Measurements from ENCODE around the gene SSC4D.
"Not testable (repeated sequence)": the region's sequence is repeated elsewhere in the genome, so short reads cannot be mapped to it uniquely, and the experiment has no call there.

Gene SSC4D

GRCh38 chr7:76392531-76393115, 16.9 kb downstream of the SSC4D start:
- H3K4me1 ChIP-seq (ENCODE audit: control insufficient read depth in 2 of 2, insufficient read depth in 1 of 2, low read depth in 1 of 2, low read length in 2 of 2), result peaks cover 14 to 17% of the 10 kb centered on the region in 2 donors
- H3K23ac ChIP-seq (ENCODE audit: low read depth, low read length, poor library complexity), result peak overlapping the region; percentile 100
- H3K18ac ChIP-seq (ENCODE audit: low read length), result peak overlapping the region; percentile 20
- WGBS, 2 donors (ENCODE audit: extremely low coverage in 2 of 2, insufficient read length in 2 of 2, insufficient replicate concordance in 1 of 2), result no CpG with 5 or more reads among the region's 12 CpGs
- no peak overlapping the region for H3K14ac ChIP-seq (ENCODE audit: low read length)
- H4K8ac ChIP-seq (ENCODE audit: low read depth, low read length), result no peak overlapping the region
- peak overlapping the region; percentile 100 for H2AFZ ChIP-seq (ENCODE audit: low read length)
- no peak overlapping the region for H2BK120ac ChIP-seq (ENCODE audit: low read depth, low read length)
- peak overlapping the region; percentile 75 to 96 for H3K4me3 ChIP-seq (ENCODE audit: low read length in 2 of 2)
- no peak overlapping the region for H4K91ac ChIP-seq (ENCODE audit: low read depth, low read length, poor library complexity)
- H3K9me3 ChIP-seq (replicated peaks in 1 of 2; ENCODE audit: control insufficient read depth in 2 of 2, insufficient read depth in 1 of 2, low read depth in 1 of 2, low read length in 2 of 2), result no peaks in the 10 kb centered on the region
- H3K79me1 ChIP-seq (ENCODE audit: low read depth, low read length), result no peaks in the 10 kb centered on the region
- no peak overlapping the region for H2BK12ac ChIP-seq (ENCODE audit: low read length)
- no peaks in the 10 kb centered on the region for H3K27me3 ChIP-seq (ENCODE audit: control insufficient read depth in 3 of 3, insufficient read depth in 3 of 3, low read depth in 1 of 3, low read length in 3 of 3)
- H2BK5ac ChIP-seq (ENCODE audit: low read length), result no peak overlapping the region
- H3K4ac ChIP-seq (ENCODE audit: low read length), result no peak overlapping the region
- H2BK15ac ChIP-seq (ENCODE audit: low read length), result no peak overlapping the region
- H3K27ac ChIP-seq (replicated peaks; ENCODE audit: low read length), result no peak overlapping the region
- DNase-seq (ENCODE audit: low spot score), result no peak
- H3K36me3 ChIP-seq (replicated peaks in 1 of 2; ENCODE audit: control insufficient read depth in 2 of 2, insufficient read depth in 2 of 2, low read length in 2 of 2), result no peaks in the 10 kb centered on the region
- peak overlapping the region; percentile 85 for H3K4me2 ChIP-seq (ENCODE audit: insufficient read depth, low read length, poor library complexity, severe bottlenecking)
- no peak overlapping the region for H3K9ac ChIP-seq (ENCODE audit: low read depth, low read length, poor library complexity)
- no peak overlapping the region for H2AK5ac ChIP-seq (ENCODE audit: low read depth, low read length)

- H2BK15ac ChIP-seq (ENCODE audit: low read length), result no peak overlapping the region
- peak overlapping the region; percentile 2 for H2BK12ac ChIP-seq (ENCODE audit: low read length)
- H3K4me3 ChIP-seq (ENCODE audit: low read length in 2 of 2), result no peak overlapping the region
- peak overlapping the region; percentile 73 for H2AK5ac ChIP-seq (ENCODE audit: low read depth, low read length)
- no peak overlapping the region for H4K8ac ChIP-seq (ENCODE audit: low read depth, low read length)
- H3K27me3 ChIP-seq (ENCODE audit: control insufficient read depth in 3 of 3, insufficient read depth in 3 of 3, low read depth in 1 of 3, low read length in 3 of 3), result no peaks in the 10 kb centered on the region
- no peak overlapping the region for H2BK120ac ChIP-seq (ENCODE audit: low read depth, low read length)
- H3K9me3 ChIP-seq (replicated peaks in 1 of 2; ENCODE audit: control insufficient read depth in 2 of 2, insufficient read depth in 1 of 2, low read depth in 1 of 2, low read length in 2 of 2), result no peaks in the 10 kb centered on the region
- no peak for DNase-seq (ENCODE audit: low spot score)
- no peak overlapping the region for H3K23ac ChIP-seq (ENCODE audit: low read depth, low read length, poor library complexity)
- no peak overlapping the region for H3K27ac ChIP-seq (replicated peaks; ENCODE audit: low read length)
- no peak overlapping the region for H2BK5ac ChIP-seq (ENCODE audit: low read length)
- peaks cover 12 to 13% of the 10 kb centered on the region in 2 donors for H3K4me1 ChIP-seq (ENCODE audit: control insufficient read depth in 2 of 2, insufficient read depth in 1 of 2, low read depth in 1 of 2, low read length in 2 of 2)
- H3K18ac ChIP-seq (ENCODE audit: low read length), result no peak overlapping the region
- no peak overlapping the region for H4K91ac ChIP-seq (ENCODE audit: low read depth, low read length, poor library complexity)
- no peak overlapping the region for H3K9ac ChIP-seq (ENCODE audit: low read depth, low read length, poor library complexity)
- no peaks in the 10 kb centered on the region for H3K36me3 ChIP-seq (replicated peaks in 1 of 2; ENCODE audit: control insufficient read depth in 2 of 2, insufficient read depth in 2 of 2, low read length in 2 of 2)
- no CpG with 5 or more reads among the region's 13 CpGs for WGBS, 2 donors (ENCODE audit: extremely low coverage in 2 of 2, insufficient read length in 2 of 2, insufficient replicate concordance in 1 of 2)
- H3K4me2 ChIP-seq (ENCODE audit: insufficient read depth, low read length, poor library complexity, severe bottlenecking), result no peak overlapping the region
- H2AFZ ChIP-seq (ENCODE audit: low read length), result no peak overlapping the region
- H3K79me1 ChIP-seq (ENCODE audit: low read depth, low read length), result no peaks in the 10 kb centered on the region
- no peak overlapping the region for H3K4ac ChIP-seq (ENCODE audit: low read length)
- H3K14ac ChIP-seq (ENCODE audit: low read length), result no peak overlapping the region
Observed at GRCh38 chr7:76390092-76390491, 19.4 kb downstream of the SSC4D start.

- no CpG with 5 or more reads among the region's 6 CpGs for WGBS, 2 donors (ENCODE audit: extremely low coverage in 2 of 2, insufficient read length in 2 of 2, insufficient replicate concordance in 1 of 2)
Observed at GRCh38 chr7:76387789-76388188, 21.7 kb downstream of the SSC4D start.

GRCh38 chr7:76386691-76387260, 22.7 kb downstream of the SSC4D start:
- no peak overlapping the region for H4K91ac ChIP-seq (ENCODE audit: low read depth, low read length, poor library complexity)
- H3K9me3 ChIP-seq (replicated peaks in 1 of 2; ENCODE audit: control insufficient read depth in 2 of 2, insufficient read depth in 1 of 2, low read depth in 1 of 2, low read length in 2 of 2), result no peaks in the 10 kb centered on the region
- no peak overlapping the region for H3K27ac ChIP-seq (replicated peaks; ENCODE audit: low read length)
- no peak overlapping the region for H2AK5ac ChIP-seq (ENCODE audit: low read depth, low read length)
- H3K4me2 ChIP-seq (ENCODE audit: insufficient read depth, low read length, poor library complexity, severe bottlenecking), result no peak overlapping the region
- no peak overlapping the region for H2BK12ac ChIP-seq (ENCODE audit: low read length)
- no peak overlapping the region for H3K14ac ChIP-seq (ENCODE audit: low read length)
- no peak overlapping the region for H3K18ac ChIP-seq (ENCODE audit: low read length)
- no peak overlapping the region for H2BK15ac ChIP-seq (ENCODE audit: low read length)
- no peaks in the 10 kb centered on the region for H3K79me1 ChIP-seq (ENCODE audit: low read depth, low read length)
- H3K4ac ChIP-seq (ENCODE audit: low read length), result no peak overlapping the region
- H4K8ac ChIP-seq (ENCODE audit: low read depth, low read length), result no peak overlapping the region
- H3K4me3 ChIP-seq (ENCODE audit: low read length in 2 of 2), result no peak overlapping the region
- peaks cover 6 to 7% of the 10 kb centered on the region in 2 donors for H3K4me1 ChIP-seq (ENCODE audit: control insufficient read depth in 2 of 2, insufficient read depth in 1 of 2, low read depth in 1 of 2, low read length in 2 of 2)
- H2BK120ac ChIP-seq (ENCODE audit: low read depth, low read length), result no peak overlapping the region
- no peaks in the 10 kb centered on the region for H3K36me3 ChIP-seq (replicated peaks in 1 of 2; ENCODE audit: control insufficient read depth in 2 of 2, insufficient read depth in 2 of 2, low read length in 2 of 2)
- no peak for DNase-seq (ENCODE audit: low spot score)
- no peak overlapping the region for H3K9ac ChIP-seq (ENCODE audit: low read depth, low read length, poor library complexity)
- WGBS, 2 donors (ENCODE audit: extremely low coverage in 2 of 2, insufficient read length in 2 of 2, insufficient replicate concordance in 1 of 2), result no CpG with 5 or more reads among the region's 11 CpGs
- no peaks in the 10 kb centered on the region for H3K27me3 ChIP-seq (ENCODE audit: control insufficient read depth in 3 of 3, insufficient read depth in 3 of 3, low read depth in 1 of 3, low read length in 3 of 3)
- H2AFZ ChIP-seq (ENCODE audit: low read length), result peak overlapping the region; percentile 13
- H3K23ac ChIP-seq (ENCODE audit: low read depth, low read length, poor library complexity), result no peak overlapping the region
- H2BK5ac ChIP-seq (ENCODE audit: low read length), result no peak overlapping the region

More at GRCh38 chr7:76387789-76388188, 21.7 kb downstream of the SSC4D start:
- H3K27me3 ChIP-seq (ENCODE audit: control insufficient read depth in 3 of 3, insufficient read depth in 3 of 3, low read depth in 1 of 3, low read length in 3 of 3); H3K4me1 ChIP-seq (ENCODE audit: control insufficient read depth in 2 of 2, insufficient read depth in 1 of 2, low read depth in 1 of 2, low read length in 2 of 2); H3K79me1 ChIP-seq (ENCODE audit: low read depth, low read length); H3K23ac ChIP-seq (ENCODE audit: low read depth, low read length, poor library complexity); DNase-seq (ENCODE audit: low spot score); H3K18ac ChIP-seq (ENCODE audit: low read length); H3K4me2 ChIP-seq (ENCODE audit: insufficient read depth, low read length, poor library complexity, severe bottlenecking); H2BK120ac ChIP-seq (ENCODE audit: low read depth, low read length); H3K9me3 ChIP-seq (replicated peaks in 1 of 2; ENCODE audit: control insufficient read depth in 2 of 2, insufficient read depth in 1 of 2, low read depth in 1 of 2, low read length in 2 of 2); H3K14ac ChIP-seq (ENCODE audit: low read length); H4K91ac ChIP-seq (ENCODE audit: low read depth, low read length, poor library complexity); H3K4me3 ChIP-seq (ENCODE audit: low read length in 2 of 2); H2AFZ ChIP-seq (ENCODE audit: low read length); H3K36me3 ChIP-seq (replicated peaks in 1 of 2; ENCODE audit: control insufficient read depth in 2 of 2, insufficient read depth in 2 of 2, low read length in 2 of 2); H4K8ac ChIP-seq (ENCODE audit: low read depth, low read length); H2AK5ac ChIP-seq (ENCODE audit: low read depth, low read length); H3K27ac ChIP-seq (replicated peaks; ENCODE audit: low read length); H3K9ac ChIP-seq (ENCODE audit: low read depth, low read length, poor library complexity); H3K4ac ChIP-seq (ENCODE audit: low read length); H2BK5ac ChIP-seq (ENCODE audit: low read length); H2BK15ac ChIP-seq (ENCODE audit: low read length); H2BK12ac ChIP-seq (ENCODE audit: low read length): not testable (repeated sequence)

Data from neuronal stem cell (in vitro differentiated cells).